ENCODE data around the gene MYT1.

GRCh38 chr20:64184795-64185194 is 20.5 kb downstream of the MYT1 start:
- TF ChIP-seq CTCF (IDR thresholded peaks at IDR 0.05) = no peak
- TF ChIP-seq POLR2AphosphoS5 (IDR thresholded peaks at IDR 0.05) = no peak
- TF ChIP-seq POLR2A (IDR thresholded peaks at IDR 0.05) = no peak
